ENCODE measurements around the gene PODXL2. TPM values are rescaled to one million over a fixed set of nuclear protein-coding genes. Genes with fewer than 3 reads are reported as not detected.

PODXL2 gene
- total and polyA plus RNA-seq, 2 of the 8 experiments (the other 6 are each of a cell fraction or from before 2014, with no cell fraction given): 27.6 to 31.6 TPM

GRCh38 chr3:127712461-127712860 is 83.5 kb downstream of the PODXL2 start:
- Histone ChIP-seq H3K4me1 (replicated peaks in 1 of 4; ENCODE audit: control insufficient read depth in 3 of 4, insufficient read depth in 4 of 4, low read length in 3 of 4) (peaks cover 0 to 11% (median 2%) of the 10 kb centered on the region in 4 experiments; a peak in 3 of 7 replicates), H3K9ac (replicated peaks in 1 of 4; ENCODE audit: extremely low read depth in 1 of 4, low read depth in 3 of 4, low read length in 3 of 4) (no peak overlapping the region), H2BK12ac (ENCODE audit: low read depth, low read length) (no peak overlapping the region), H4K5ac (ENCODE audit: insufficient read length, low read depth, low read length) (no peak overlapping the region), H3K4ac (replicated peaks; ENCODE audit: insufficient read length, low read depth, low read length) (no peak overlapping the region), H3K23ac (ENCODE audit: insufficient read length) (no peak overlapping the region), H3K4me3 (ENCODE audit: extremely low read depth in 1 of 4, insufficient read depth in 2 of 4, low read depth in 3 of 4, low read length in 4 of 4) (no peak overlapping the region), H4K8ac (ENCODE audit: extremely low read depth, insufficient read depth, low read length) (no peak overlapping the region), H3K4me2 (ENCODE audit: insufficient read depth in 1 of 2, low read depth in 2 of 2, low read length in 2 of 2) (no peak overlapping the region), H2BK5ac (ENCODE audit: low read depth, low read length) (no peak overlapping the region), H2BK15ac (ENCODE audit: low read length) (no peak overlapping the region), H3K79me1 (ENCODE audit: low read depth, low read length) (no peaks in the 10 kb centered on the region), H2BK120ac (replicated peaks; ENCODE audit: low read depth, low read length) (no peak overlapping the region), H2AK5ac (ENCODE audit: low read depth, low read length) (no peak overlapping the region), H3K56ac (replicated peaks; ENCODE audit: insufficient read length, low read depth, low read length) (no peak overlapping the region), H3K14ac (ENCODE audit: insufficient read length) (no peak overlapping the region), H3K9me3 (ENCODE audit: insufficient read depth in 2 of 2, low read depth in 1 of 2, low read length in 1 of 2) (no peaks in the 10 kb centered on the region), H3K36me3 (ENCODE audit: control insufficient read depth in 2 of 4, insufficient read depth in 4 of 4, low read length in 3 of 4) (no peaks in the 10 kb centered on the region), H3K27me3 (replicated peaks in 1 of 4; ENCODE audit: control insufficient read depth in 3 of 4, extremely low read depth in 1 of 4, insufficient read depth in 3 of 4, low read length in 3 of 4) (no peaks in the 10 kb centered on the region), H4K91ac (replicated peaks; ENCODE audit: insufficient read length, low read length) (no peak overlapping the region), H2BK20ac (ENCODE audit: low read length) (no peak overlapping the region), H3K27ac (ENCODE audit: low read depth, low read length) (no peak overlapping the region), H3K79me2 (ENCODE audit: control insufficient read depth in 1 of 2, insufficient read depth in 2 of 2, low read length in 2 of 2) (no peaks in the 10 kb centered on the region), H2AFZ (ENCODE audit: low read length) (no peak overlapping the region), H4K20me1 (replicated peaks in 1 of 2; ENCODE audit: control insufficient read depth in 1 of 2, insufficient read depth in 2 of 2, low read length in 2 of 2) (no peaks in the 10 kb centered on the region), H3K23me2 (ENCODE audit: low read depth, low read length) (no peaks in the 10 kb centered on the region), H3K18ac (ENCODE audit: extremely low read depth, low read length) (no peak overlapping the region)
- POLR2A ChIA-PET (ENCODE audit: partially characterized antibody): no interaction called here
- 85% methylated on average over 9 of the region's 9 CpGs; no CpG with 5 or more reads in 1 of the 2 experiments for WGBS, 2 experiments (ENCODE audit: extremely low coverage in 1 of 2, insufficient coverage in 1 of 2, insufficient read length in 1 of 2, insufficient replicate concordance in 2 of 2, low coverage in 1 of 2, low lambda C conversion rate in 2 of 2, missing lambda C conversion rate in 1 of 2)
- DNase-seq (ENCODE audit: low read depth in 1 of 2, low spot score in 2 of 2): no peak
- no peak for FAIRE-seq
- CTCF ChIA-PET (ENCODE audit: partially characterized antibody): interaction anchor here (0.9 to 6.8 kb wide), 4 partner anchors 17 to 34 kb away, joined by 3 to 43 read pairs (median 6); no protein-coding TSS in a partner anchor
- TF ChIP-seq CHD1 (IDR thresholded peaks at IDR 0.05; ENCODE audit: low read depth, low read length) (no peak), TAF1 (IDR thresholded peaks at IDR 0.05; ENCODE audit: low read depth, low read length) (no peak), POLR2A (IDR thresholded peaks at IDR 0.05; ENCODE audit: control extremely low read depth in 1 of 2, low read depth in 2 of 2, low read length in 2 of 2) (no peak), BCL11A (IDR thresholded peaks at IDR 0.05; ENCODE audit: low read depth in 2 of 2, low read length in 2 of 2) (no peak), POU5F1 (IDR thresholded peaks at IDR 0.05; ENCODE audit: low read depth, low read length) (no peak), PHF8 (conservative IDR thresholded peaks at IDR 0.05; ENCODE audit: low read depth, low read length) (no peak), SIRT6 (IDR thresholded peaks at IDR 0.05; ENCODE audit: low read length) (no peak), KDM1A (IDR thresholded peaks at IDR 0.05; ENCODE audit: borderline replicate concordance, low read length) (no peak), TAF7 (optimal IDR thresholded peaks at IDR 0.05; ENCODE audit: borderline replicate concordance, low read depth, low read length) (no peak), HDAC2 (IDR thresholded peaks at IDR 0.05; ENCODE audit: borderline replicate concordance in 1 of 2, low read depth in 2 of 2, low read length in 2 of 2) (no peak), SRF (IDR thresholded peaks at IDR 0.05; ENCODE audit: low read depth, low read length) (no peak), CTBP2 (IDR thresholded peaks at IDR 0.05; ENCODE audit: borderline replicate concordance, insufficient read depth, insufficient read length, low read length) (no peak), NANOG (IDR thresholded peaks at IDR 0.05; ENCODE audit: insufficient read depth, low read depth, low read length, poor library complexity, severe bottlenecking) (no peak), CREB1 (IDR thresholded peaks at IDR 0.05) (no peak), CBX8 (IDR thresholded peaks at IDR 0.05; ENCODE audit: borderline replicate concordance, low read depth, low read length) (no peak)

Measured in H1 (cell line).